ENCODE measurements around the gene TMEM203.

Gene TMEM203

GRCh38 chr9:137228968-137229896 is 23.8 kb upstream of the TMEM203 start:
- no peak for DNase-seq

GRCh38 chr9:137228506-137228967 is 23.1 kb upstream of the TMEM203 start:
- DNase-seq, result no peak

GRCh38 chr9:137227853-137228505 is 22.5 kb upstream of the TMEM203 start:
- no peak for DNase-seq

- peak in 1 of 2 experiments; percentile 72 for DNase-seq
Measured at GRCh38 chr9:137227054-137227852, 21.8 kb upstream of the TMEM203 start, which contains the start of gene RNF224. Gene RNF224 (plus strand): TSS chr9:137227502. CDS start chr9:137228336, 834 bp downstream.

GRCh38 chr9:137226338-137227053 is 21.0 kb upstream of the TMEM203 start:
- DNase-seq, result peak in 1 of 2 experiments; percentile 27

GRCh38 chr9:137225699-137226331 is 20.4 kb upstream of the TMEM203 start:
- no peak for DNase-seq

GRCh38 chr9:137224830-137225694 is 19.6 kb upstream of the TMEM203 start, which contains the start of gene CYSRT1:
Gene CYSRT1 (plus strand): TSS chr9:137225174. CDS start chr9:137225622, 448 bp downstream.
- DNase-seq, result no peak

- DNase-seq, result peak; percentile 95 to 97
Measured at GRCh38 chr9:137223078-137223970, 17.9 kb upstream of the TMEM203 start.

- DNase-seq, result no peak
Measured at GRCh38 chr9:137222190-137223077, 17.0 kb upstream of the TMEM203 start, which contains the start of gene RNF208. Gene RNF208 (minus strand): TSS chr9:137222240. CDS start chr9:137221212, 1,028 bp downstream.

GRCh38 chr9:137221506-137222111 is 16.2 kb upstream of the TMEM203 start:
- no peak for DNase-seq

GRCh38 chr9:137221095-137221505 is 15.7 kb upstream of the TMEM203 start:
- DNase-seq, result no peak

GRCh38 chr9:137220317-137221094 is 15.1 kb upstream of the TMEM203 start:
- no peak for DNase-seq

GRCh38 chr9:137219757-137220316 is 14.4 kb upstream of the TMEM203 start:
- DNase-seq, result no peak

GRCh38 chr9:137218754-137219271 is 13.4 kb upstream of the TMEM203 start:
- DNase-seq, result peak; percentile 59 to 82

- no peak for DNase-seq
Measured at GRCh38 chr9:137218212-137218753, 12.8 kb upstream of the TMEM203 start.

Measured in SW 1271 (cell line).